Smooth muscle cell (in vitro differentiated cells): ENCODE data around the gene STK33. TPM values are rescaled to one million over a fixed set of nuclear protein-coding genes. Genes with fewer than 3 reads are reported as not detected.

Experiments used
- DNase-seq: peaks from one replicate; lab custom pipeline; 2025; ENCODE audit not compliant: unreplicated experiment; lab: John Stamatoyannopoulos, UW
- H2AFZ ChIP-seq: fragments of 200-600 bp; sonication (generic); 2 replicates; pipeline ENCODE4 v1.6.0; 2016; ENCODE audit warnings: antibody characterized with exemption, low read depth, mild to moderate bottlenecking
- H3F3A ChIP-seq: fragments of 200-600 bp; sonication (generic); 2 replicates; pipeline ENCODE4 v1.6.0; 2017; ENCODE audit warnings: antibody characterized with exemption, low read depth
- H3K27ac ChIP-seq: fragments of 200-600 bp; sonication (generic); 2 replicates; pipeline ENCODE4 v1.5.1; 2016; ENCODE audit warnings: low read depth, mild to moderate bottlenecking
- H3K27me3 ChIP-seq: fragments of 200-600 bp; sonication (generic); 2 replicates; pipeline ENCODE4 v1.6.1; 2016; ENCODE audit warnings: low read depth, mild to moderate bottlenecking
- H3K36me3 ChIP-seq: fragments of 200-600 bp; sonication (generic); 2 replicates; pipeline ENCODE4 v1.5.1; 2016; ENCODE audit warnings: low read depth
- H3K4me1 ChIP-seq: fragments of 200-600 bp; sonication (generic); 2 replicates; pipeline ENCODE4 v1.5.1; 2016; ENCODE audit warnings: low read depth
- H3K4me2 ChIP-seq: fragments of 200-600 bp; sonication (generic); 2 replicates; pipeline ENCODE4 v1.6.0; 2016; ENCODE audit warnings: mild to moderate bottlenecking
- H3K4me3 ChIP-seq: fragments of 200-600 bp; sonication (generic); 2 replicates; pipeline ENCODE4 v1.5.1; 2016; ENCODE audit warnings: mild to moderate bottlenecking
- H3K79me2 ChIP-seq: fragments of 200-600 bp; sonication (generic); 2 replicates; pipeline ENCODE4 v1.6.0; 2016; ENCODE audit warnings: low read depth, mild to moderate bottlenecking
- H3K9ac ChIP-seq: fragments of 200-600 bp; sonication (generic); 2 replicates; pipeline ENCODE4 v1.6.0; 2016; ENCODE audit warnings: low read depth
- H3K9me3 ChIP-seq: fragments of 200-600 bp; sonication (generic); replicated peaks from 2 replicates; pipeline ENCODE4 v1.5.1; 2016; ENCODE audit warnings: low read depth
- H4K20me1 ChIP-seq: fragments of 200-600 bp; sonication (generic); 2 replicates; pipeline ENCODE4 v1.6.0; 2016; ENCODE audit warnings: low read depth
- WGBS: methylation state at CpG from one replicate; pipeline ENCODE4 v1.1.7; 2016; ENCODE audit warnings: low lambda C conversion rate; 5-methylcytosine and 5-hydroxymethylcytosine counted together
- polyA plus RNA-seq: library from polyadenylated mRNA; unstranded; fragments of >200 nt; fragmentation: Nextera tagmentation; extraction: Ambion mirVana; gene quantifications from 2 replicates; pipeline ENCODE4 v1.2.1, GENCODE V29; 2016
- total RNA-seq: library from RNA; depleted of rRNA; stranded (reverse); fragments of >200 nt; gene quantifications from 2 replicates; pipeline ENCODE4 v1.2.3, GENCODE V29; 2014
- TF ChIP-seq, protein P1 (sequence below): fragments of 200-600 bp; sonication (generic); IDR thresholded peaks from 2 replicates; pipeline ENCODE4 v1.5.1; 2017; ENCODE audit warnings: borderline replicate concordance, mild to moderate bottlenecking, antibody characterized with exemption; ENCODE audit not compliant: insufficient read depth, poor library complexity, severe bottlenecking

Gene STK33
- total and polyA plus RNA-seq, 2 experiments from 2014 or later: 1.2 to 2.9 TPM

DNA sequence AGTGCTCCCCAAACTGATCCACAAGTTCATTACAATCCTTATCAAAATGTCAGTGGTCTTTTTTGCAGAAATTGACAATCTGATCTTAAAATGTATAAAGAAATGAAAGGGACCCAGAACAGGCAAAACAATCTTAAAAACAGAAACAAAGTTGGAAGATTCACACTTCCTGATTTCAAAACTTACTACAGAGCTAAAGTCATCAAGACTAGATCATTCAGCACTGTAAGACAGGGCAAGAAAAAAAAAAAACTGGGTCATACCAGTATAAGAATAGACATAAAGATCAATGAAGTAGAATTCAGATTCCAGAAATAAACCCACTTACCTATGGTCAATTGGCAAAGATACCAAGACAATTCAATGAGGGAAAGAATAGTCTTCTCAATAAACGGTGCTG is 4.5 kb upstream of the STK33 start:
- 89% methylated on average over 1 of the region's 1 CpG for WGBS
- Histone ChIP-seq H3K4me1 (peaks cover 5% of the 10 kb centered on the region), H2AFZ (no peak overlapping the region), H4K20me1 (no peaks in the 10 kb centered on the region), H3K27ac (no peak overlapping the region), H3K4me2 (no peak overlapping the region), H3K4me3 (no peak overlapping the region), H3K9ac (no peak overlapping the region), H3K36me3 (no peaks in the 10 kb centered on the region), H3K9me3 (no peaks in the 10 kb centered on the region), H3K27me3 (peaks cover 18% of the 10 kb centered on the region), H3K79me2 (no peaks in the 10 kb centered on the region), H3F3A (no peaks in the 10 kb centered on the region)
- TF ChIP-seq, protein P1, sequence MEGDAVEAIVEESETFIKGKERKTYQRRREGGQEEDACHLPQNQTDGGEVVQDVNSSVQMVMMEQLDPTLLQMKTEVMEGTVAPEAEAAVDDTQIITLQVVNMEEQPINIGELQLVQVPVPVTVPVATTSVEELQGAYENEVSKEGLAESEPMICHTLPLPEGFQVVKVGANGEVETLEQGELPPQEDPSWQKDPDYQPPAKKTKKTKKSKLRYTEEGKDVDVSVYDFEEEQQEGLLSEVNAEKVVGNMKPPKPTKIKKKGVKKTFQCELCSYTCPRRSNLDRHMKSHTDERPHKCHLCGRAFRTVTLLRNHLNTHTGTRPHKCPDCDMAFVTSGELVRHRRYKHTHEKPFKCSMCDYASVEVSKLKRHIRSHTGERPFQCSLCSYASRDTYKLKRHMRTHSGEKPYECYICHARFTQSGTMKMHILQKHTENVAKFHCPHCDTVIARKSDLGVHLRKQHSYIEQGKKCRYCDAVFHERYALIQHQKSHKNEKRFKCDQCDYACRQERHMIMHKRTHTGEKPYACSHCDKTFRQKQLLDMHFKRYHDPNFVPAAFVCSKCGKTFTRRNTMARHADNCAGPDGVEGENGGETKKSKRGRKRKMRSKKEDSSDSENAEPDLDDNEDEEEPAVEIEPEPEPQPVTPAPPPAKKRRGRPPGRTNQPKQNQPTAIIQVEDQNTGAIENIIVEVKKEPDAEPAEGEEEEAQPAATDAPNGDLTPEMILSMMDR: no peak
- no peak for DNase-seq

DNA sequence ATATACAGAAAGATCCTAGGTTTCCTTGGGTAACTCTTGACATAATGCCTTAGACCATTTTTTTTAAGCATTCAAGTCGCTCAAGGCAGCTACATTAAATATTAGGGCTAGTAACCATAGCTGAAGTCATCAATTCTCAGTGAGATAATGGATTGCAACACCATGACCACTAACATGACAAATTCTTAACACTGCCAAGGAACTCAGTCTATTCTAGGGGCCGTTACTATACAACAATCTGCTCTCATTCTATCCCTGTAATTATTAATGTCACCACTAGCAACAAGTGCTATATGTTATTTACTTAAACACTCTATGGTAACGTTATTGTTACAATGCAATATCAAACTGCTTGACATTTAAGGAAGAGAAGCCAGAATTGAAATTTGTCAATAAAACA is 3.2 kb upstream of the STK33 start:
- Histone ChIP-seq H2AFZ (no peak overlapping the region), H3F3A (no peaks in the 10 kb centered on the region), H3K9ac (no peak overlapping the region), H3K36me3 (no peaks in the 10 kb centered on the region), H3K4me1 (peaks cover 5% of the 10 kb centered on the region), H4K20me1 (no peaks in the 10 kb centered on the region), H3K9me3 (no peaks in the 10 kb centered on the region), H3K27me3 (peaks cover 26% of the 10 kb centered on the region), H3K4me2 (no peak overlapping the region), H3K79me2 (no peaks in the 10 kb centered on the region), H3K27ac (no peak overlapping the region), H3K4me3 (no peak overlapping the region)
- 53% methylated on average over 3 of the region's 3 CpGs for WGBS
- no peak for DNase-seq
- TF ChIP-seq, protein P1: no peak

DNA sequence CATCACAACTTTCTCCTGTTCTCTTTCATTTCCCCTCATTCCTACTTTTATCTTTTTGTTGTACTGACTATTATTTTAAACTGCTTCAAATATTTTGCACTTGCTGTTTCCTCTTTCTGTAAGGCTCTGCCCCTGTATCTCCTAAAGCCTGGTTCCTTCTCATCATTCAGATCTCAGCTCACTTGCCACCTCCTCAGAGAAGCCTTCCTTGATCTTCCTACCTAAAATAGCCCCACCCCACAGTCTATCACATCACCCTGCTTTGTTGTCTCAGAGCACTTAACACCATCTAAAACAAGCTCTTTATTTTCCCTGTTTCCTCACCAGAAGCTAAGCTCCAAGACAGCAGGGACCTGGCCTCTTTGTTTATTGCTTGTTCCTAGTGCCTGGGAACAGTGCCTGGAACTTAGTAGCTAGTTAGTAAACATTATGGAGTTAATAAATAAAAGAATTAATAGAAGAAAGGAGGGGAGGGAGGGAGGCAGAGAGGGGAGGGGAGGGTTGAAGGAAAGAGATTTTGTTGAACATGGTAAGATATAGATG is 2.5 kb upstream of the STK33 start:
- no peak overlapping the region for H3K27ac ChIP-seq
- no peak overlapping the region for H3K4me2 ChIP-seq

DNA sequence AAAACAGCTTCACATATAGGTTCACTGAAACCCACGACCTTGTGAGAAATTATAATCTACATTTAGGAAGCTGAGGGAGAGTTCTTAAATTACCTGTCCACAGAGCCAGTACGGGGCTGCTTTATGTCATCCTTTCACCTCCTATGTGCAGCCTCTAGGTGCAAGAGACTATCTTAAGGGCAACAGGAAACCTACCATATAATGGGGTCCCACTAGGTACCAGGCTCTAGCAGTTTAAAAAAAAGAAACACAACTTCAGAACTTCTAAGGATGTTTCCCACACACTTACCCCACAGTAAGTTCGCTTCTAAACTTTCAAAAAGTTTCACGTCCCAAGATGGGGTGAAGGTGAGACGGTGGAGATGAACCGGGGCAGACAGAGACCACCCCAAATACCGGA is 573 bp downstream of the STK33 start:
- Histone ChIP-seq H3K79me2 (no peaks in the 10 kb centered on the region), H3K9ac (no peak overlapping the region), H4K20me1 (no peaks in the 10 kb centered on the region), H3K27ac (no peak overlapping the region), H3K27me3 (peaks cover 26% of the 10 kb centered on the region), H3K36me3 (no peaks in the 10 kb centered on the region), H3K4me3 (peak overlapping the region; percentile 53), H3K4me2 (peak overlapping the region; percentile 88), H3K9me3 (no peaks in the 10 kb centered on the region), H2AFZ (no peak overlapping the region), H3K4me1 (peaks cover 5% of the 10 kb centered on the region), H3F3A (no peaks in the 10 kb centered on the region)
- WGBS: 23% methylated on average over 7 of the region's 7 CpGs
- TF ChIP-seq, protein P1: no peak
- no peak for DNase-seq

More for the DNA sequence above, 2.5 kb upstream of the STK33 start:
- TF ChIP-seq, protein P1: no peak
- Histone ChIP-seq H3K27me3 (peaks cover 26% of the 10 kb centered on the region), H3K36me3 (no peaks in the 10 kb centered on the region), H4K20me1 (no peaks in the 10 kb centered on the region), H3K9ac (no peak overlapping the region), H3K4me3 (no peak overlapping the region), H3K9me3 (no peaks in the 10 kb centered on the region), H3K4me1 (peaks cover 5% of the 10 kb centered on the region), H2AFZ (no peak overlapping the region), H3F3A (no peaks in the 10 kb centered on the region), H3K79me2 (no peaks in the 10 kb centered on the region)
- no peak for DNase-seq
